ENCODE measurements around the gene PAX5.

PAX5 gene

GRCh38 chr9:36934478-36935065, 99.5 kb downstream of the PAX5 start:
- DNase-seq (ENCODE audit: low read depth in 2 of 2) = no peak

DNA sequence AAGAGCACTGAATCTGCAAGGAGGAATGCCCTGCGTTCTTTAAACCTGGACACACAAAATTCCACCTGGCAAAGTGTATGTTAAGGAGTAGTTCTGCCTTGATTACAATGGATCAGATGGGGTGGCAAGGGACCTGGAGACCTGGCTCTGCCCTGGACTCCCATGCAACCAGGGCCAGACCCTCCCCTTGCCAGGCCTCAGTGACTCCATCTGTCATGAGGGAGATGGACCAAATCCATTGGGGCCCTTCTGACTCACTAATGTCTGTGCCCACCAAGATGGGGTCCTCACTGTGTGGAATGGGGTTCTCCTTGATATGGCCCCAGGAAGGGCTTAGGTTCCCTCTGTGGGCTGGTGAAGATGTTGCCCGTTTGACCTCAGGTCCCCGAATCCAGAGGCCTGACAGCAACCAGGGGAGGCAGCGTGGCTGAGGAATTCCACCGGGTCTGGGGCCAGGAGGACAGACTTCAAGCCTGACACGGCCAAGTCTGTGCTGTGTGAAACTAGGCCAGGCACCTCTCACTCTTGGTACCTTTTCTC, 100.3 kb downstream of the PAX5 start:
- no peak for DNase-seq (ENCODE audit: low read depth in 2 of 2)

DNA sequence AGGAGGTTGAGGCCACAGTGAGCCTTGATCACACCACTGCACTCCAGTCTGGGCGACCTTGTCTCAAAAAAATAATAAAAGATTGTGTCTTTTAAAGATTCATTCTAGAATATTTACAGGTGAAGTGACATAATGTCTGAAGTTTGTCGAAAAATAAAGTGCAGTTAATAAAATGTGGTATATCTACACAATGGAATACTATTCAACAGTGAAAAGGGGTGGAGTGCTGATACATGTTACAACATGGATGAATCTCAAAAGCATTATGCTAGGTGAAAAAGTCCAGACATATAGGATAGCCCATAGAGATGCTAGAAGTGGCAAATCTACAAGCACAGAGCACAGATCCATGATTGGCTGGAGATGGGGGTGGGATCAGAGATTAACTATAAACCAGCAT, 101.9 kb downstream of the PAX5 start:
- DNase-seq (ENCODE audit: low read depth in 2 of 2) = no peak

- DNase-seq (ENCODE audit: low read depth in 2 of 2) = no peak
These were observed 103.1 kb downstream of the PAX5 start for GRCh38 chr9:36930941-36931340.

DNA sequence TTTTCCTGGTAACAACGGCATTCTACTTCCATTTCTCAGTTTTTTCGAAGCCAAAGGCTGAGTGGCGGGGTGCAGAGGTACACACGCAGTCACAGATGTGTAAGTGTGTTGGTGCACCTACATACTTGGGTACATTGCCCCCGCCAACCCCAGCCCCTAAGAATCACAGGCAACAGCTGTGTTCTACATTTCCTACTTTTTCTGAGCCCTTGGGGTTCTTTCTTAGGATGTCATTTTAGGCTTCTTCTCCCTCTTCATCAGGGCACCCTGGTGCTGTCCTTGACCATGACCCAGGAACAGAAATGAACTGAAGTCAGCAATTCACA, 104.8 kb downstream of the PAX5 start:
- no peak for DNase-seq (ENCODE audit: low read depth in 2 of 2)

- no peak for DNase-seq (ENCODE audit: low read depth in 2 of 2)
These were observed 105.3 kb downstream of the PAX5 start for GRCh38 chr9:36928670-36929349.

DNA sequence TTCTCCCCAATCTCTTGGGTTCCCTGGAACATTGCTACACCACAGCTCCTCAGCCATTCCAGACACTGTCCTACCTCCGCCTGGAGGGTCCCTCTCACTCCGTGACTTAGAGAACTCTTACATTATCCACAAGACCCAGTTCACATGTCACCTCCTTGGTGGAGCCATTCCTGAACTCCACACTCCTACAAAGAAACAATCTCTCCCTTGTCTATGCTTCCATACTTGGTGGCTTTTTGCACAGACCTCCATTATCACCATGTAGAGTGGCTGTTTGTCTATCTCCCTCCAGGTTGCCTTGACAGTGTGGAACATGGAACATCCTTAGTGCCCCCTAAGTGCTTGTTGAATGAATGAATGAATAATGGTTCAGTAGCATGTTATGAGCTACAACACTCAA, 105.9 kb downstream of the PAX5 start:
- no peak for DNase-seq (ENCODE audit: low read depth in 2 of 2)

GRCh38 chr9:36924757-36925432, 109.2 kb downstream of the PAX5 start:
- no peak for DNase-seq (ENCODE audit: low read depth in 2 of 2)

- no peak for DNase-seq (ENCODE audit: low read depth in 2 of 2)
These were observed 110.0 kb downstream of the PAX5 start for GRCh38 chr9:36924071-36924470.

DNA sequence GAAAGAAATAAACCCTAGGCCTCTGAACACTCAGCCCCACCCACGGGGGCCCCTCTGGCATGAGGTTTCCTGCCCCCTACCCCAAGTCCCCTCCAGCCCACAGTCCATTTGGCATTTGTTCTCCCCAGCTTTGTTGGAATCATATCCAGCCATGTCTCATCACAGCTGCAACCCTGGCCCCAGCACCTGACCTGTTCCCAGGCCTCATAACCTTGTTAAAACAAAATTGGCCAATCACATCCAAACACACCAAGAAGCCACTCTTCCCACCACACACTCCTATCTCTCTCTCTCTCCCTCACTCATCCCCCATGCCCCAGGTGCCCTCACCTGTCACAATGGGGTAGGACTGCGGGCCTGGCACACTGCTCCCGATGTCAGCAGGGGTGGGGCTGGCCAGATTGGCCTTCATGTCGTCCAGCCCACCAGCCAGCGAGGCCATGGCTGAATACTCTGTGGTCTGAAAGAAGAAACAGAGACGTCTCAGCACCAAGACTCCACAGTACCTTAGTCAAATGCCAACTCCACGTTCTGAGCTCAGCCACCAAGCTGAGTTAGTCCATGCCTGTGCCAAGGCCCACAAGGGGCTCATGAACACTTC, 110.9 kb downstream of the PAX5 start:
- DNase-seq (ENCODE audit: low read depth in 2 of 2) = no peak

DNA sequence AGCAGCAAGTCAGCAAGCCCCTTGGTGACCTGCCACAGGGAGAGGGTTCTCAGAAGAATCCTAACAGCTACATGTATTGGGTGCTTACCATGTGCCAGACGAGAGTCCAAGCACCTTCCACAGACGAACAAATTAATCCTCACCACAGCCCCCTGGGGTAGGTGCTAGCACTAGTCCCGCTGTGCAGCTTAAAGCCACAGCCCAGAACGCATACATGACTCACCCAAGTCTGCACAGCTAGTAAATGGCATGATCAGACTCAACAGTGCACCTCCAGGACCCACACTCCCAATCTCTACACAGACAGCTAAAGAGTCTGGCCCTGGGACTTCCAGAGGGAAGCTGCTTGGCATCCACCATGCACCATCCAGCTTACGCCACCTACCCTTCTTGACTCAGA, 111.5 kb downstream of the PAX5 start:
- DNase-seq (ENCODE audit: low read depth in 2 of 2) = no peak

GRCh38 chr9:36914212-36914577, 119.9 kb downstream of the PAX5 start:
- DNase-seq (ENCODE audit: low read depth in 2 of 2) = no peak

- DNase-seq (ENCODE audit: low read depth in 2 of 2) = no peak
These were observed 120.5 kb downstream of the PAX5 start for GRCh38 chr9:36913393-36914211.

- DNase-seq (ENCODE audit: low read depth in 2 of 2) = no peak
These were observed 121.4 kb downstream of the PAX5 start for GRCh38 chr9:36912620-36913019.

GRCh38 chr9:36911601-36912412, 122.3 kb downstream of the PAX5 start:
- no peak for DNase-seq (ENCODE audit: low read depth in 2 of 2)

GRCh38 chr9:36911037-36911436, 123.0 kb downstream of the PAX5 start:
- DNase-seq (ENCODE audit: low read depth in 2 of 2) = no peak

DNA sequence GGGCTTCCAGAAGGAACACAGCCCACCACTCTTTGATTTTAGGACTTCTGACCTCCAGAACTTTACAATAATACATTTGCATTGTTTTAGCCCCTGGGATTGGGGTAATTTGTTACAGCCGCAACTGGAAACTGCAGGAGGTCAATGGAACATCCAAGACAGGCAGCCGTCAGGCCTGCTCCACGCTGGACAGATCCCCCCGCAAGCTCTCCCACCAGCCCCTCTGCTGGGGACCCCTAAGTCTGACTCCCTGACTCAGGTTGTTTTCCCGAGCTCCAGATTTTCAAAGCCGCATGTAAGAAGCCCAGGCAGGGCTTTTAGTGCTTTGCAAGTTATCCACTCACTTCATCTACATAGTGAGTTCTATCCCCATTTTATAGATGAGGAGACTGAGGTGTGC, 127.6 kb downstream of the PAX5 start:
- DNase-seq (ENCODE audit: low read depth in 2 of 2) = no peak

DNA sequence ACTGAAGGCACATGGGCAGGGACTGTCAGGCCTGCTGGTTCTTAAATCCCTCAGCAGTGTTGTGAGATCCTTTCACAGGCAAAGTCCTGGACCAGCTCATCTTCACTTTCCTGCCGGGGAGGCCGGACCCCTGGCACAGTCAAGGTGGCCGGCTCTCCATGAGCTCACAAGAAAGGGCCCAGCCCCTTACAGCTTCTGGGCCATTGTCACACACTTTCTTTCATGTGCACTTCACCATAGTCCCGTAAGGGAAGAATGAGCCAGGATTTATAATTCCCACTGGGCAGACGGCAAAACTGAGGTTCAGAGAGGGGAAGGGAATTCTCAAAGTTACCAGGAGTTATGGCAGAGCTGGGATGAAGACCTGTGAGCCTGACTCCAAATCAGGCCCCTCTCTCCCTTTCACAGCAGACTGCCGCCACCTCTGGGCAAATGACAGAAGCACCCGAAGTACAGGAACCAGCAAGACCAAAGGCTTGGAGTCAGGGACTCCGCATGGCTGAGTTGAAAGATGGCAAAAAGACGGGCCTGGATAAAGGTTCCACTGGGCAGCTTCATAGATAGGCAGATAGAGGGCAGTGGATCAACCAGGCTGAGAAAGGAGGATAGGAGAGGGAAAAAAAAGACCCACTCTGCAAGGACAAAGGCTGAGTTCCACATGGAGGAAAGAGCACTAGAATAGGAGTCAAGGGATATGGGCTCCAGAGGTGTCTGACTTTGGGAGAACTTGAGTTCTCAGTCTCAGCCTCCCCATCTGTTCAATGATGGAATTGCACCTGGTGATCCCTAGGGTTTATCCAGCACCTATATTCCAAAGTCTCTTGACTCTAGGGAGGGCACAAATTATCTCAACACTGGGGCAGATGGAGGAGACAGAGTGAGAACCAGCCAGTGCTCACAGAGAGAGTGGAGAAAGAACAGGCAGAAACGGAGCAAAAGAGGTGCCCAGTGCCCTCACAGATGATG, 128.7 kb downstream of the PAX5 start:
- DNase-seq (ENCODE audit: low read depth in 2 of 2) = no peak

GRCh38 chr9:36903541-36904435, 130.3 kb downstream of the PAX5 start:
- no peak for DNase-seq (ENCODE audit: low read depth in 2 of 2)
